HPDE6-E6E7 (cell line): ENCODE results near the gene B9D2.
"Not testable (repeated sequence)": the region's sequence is repeated elsewhere in the genome, so short reads cannot be mapped to it uniquely, and the experiment has no call there.

ENCODE experiments used
- DNase-seq: peaks from one replicate; pipeline ENCODE4 v3.0.0; 2011; ENCODE audit warnings: missing footprints; ENCODE audit errors: extremely low spot score

B9D2 gene

GRCh38 chr19:41391618-41392017 lies 27.7 kb upstream of the B9D2 start:
- DNase-seq: no peak

GRCh38 chr19:41386442-41386841 lies 22.5 kb upstream of the B9D2 start:
- peak; percentile 40 for DNase-seq

GRCh38 chr19:41384351-41384750 lies 20.4 kb upstream of the B9D2 start:
- no peak for DNase-seq

GRCh38 chr19:41381536-41381935 lies 17.6 kb upstream of the B9D2 start:
- not testable (repeated sequence) for DNase-seq

GRCh38 chr19:41377977-41378709 lies 14.2 kb upstream of the B9D2 start:
- no peak for DNase-seq

GRCh38 chr19:41376998-41377365 lies 13.0 kb upstream of the B9D2 start:
- DNase-seq: no peak

- no peak for DNase-seq
Observed at GRCh38 chr19:41376241-41376997, 12.5 kb upstream of the B9D2 start, which contains the start of gene TMEM91. TSS of gene TMEM91 (plus strand) at chr19:41376533. CDS start at chr19:41378310, 1,777 bp downstream.

- DNase-seq: no peak
Observed at GRCh38 chr19:41373993-41374392, 10.0 kb upstream of the B9D2 start.

- no peak for DNase-seq
Observed at GRCh38 chr19:41372501-41372900, 8.6 kb upstream of the B9D2 start.

GRCh38 chr19:41371541-41371940 lies 7.6 kb upstream of the B9D2 start:
- DNase-seq: no peak

- DNase-seq: not testable (repeated sequence)
Observed at GRCh38 chr19:41371119-41371518, 7.2 kb upstream of the B9D2 start.

GRCh38 chr19:41369769-41370168 lies 5.8 kb upstream of the B9D2 start:
- DNase-seq: no peak

- DNase-seq: no peak
Observed at GRCh38 chr19:41367848-41368301, 3.9 kb upstream of the B9D2 start.

- DNase-seq: no peak
Observed at GRCh38 chr19:41366089-41366488, 2.1 kb upstream of the B9D2 start.

- no peak for DNase-seq
Observed at GRCh38 chr19:41364524-41365391, 809 bp upstream of the B9D2 start.

- DNase-seq: no peak
Observed at GRCh38 chr19:41363371-41363752, 587 bp downstream of the B9D2 start.

- no peak for DNase-seq
Observed at GRCh38 chr19:41362143-41362847, 1.7 kb downstream of the B9D2 start.

- DNase-seq: no peak
Observed at GRCh38 chr19:41359741-41360140, 4.2 kb downstream of the B9D2 start.

GRCh38 chr19:41357746-41358145 lies 6.2 kb downstream of the B9D2 start:
- no peak for DNase-seq

- no peak for DNase-seq
Observed at GRCh38 chr19:41356984-41357739, 6.8 kb downstream of the B9D2 start.

GRCh38 chr19:41355802-41356201 lies 8.1 kb downstream of the B9D2 start:
- DNase-seq: no peak
